HCT116 (cell line): Measurements from ENCODE around the gene GTF3C2.

Experiments used
- CEBPB ChIP-seq: IDR thresholded peaks from 2 replicates; pipeline ENCODE4 v1.6.1; 2012; ENCODE audit warnings: low read depth
- JUND ChIP-seq: IDR thresholded peaks from 2 replicates; pipeline ENCODE4 v1.6.1; 2012
- POLR2A ChIP-seq: IDR thresholded peaks from 2 replicates; pipeline ENCODE4 v1.7.0; 2011; ENCODE audit warnings: borderline replicate concordance; ENCODE audit not compliant: insufficient read depth, insufficient read length; ENCODE audit errors: extremely low read depth
- TF ChIP-seq, protein P1 (sequence below), 3 experiments: fragments of 200-600 bp in 1 of 3; sonication (generic) in 1 of 3; IDR thresholded peaks in 2 of 3; conservative IDR thresholded peaks in 1 of 3; 2 replicates each; pipeline ENCODE4 v1.5.1; 2012 to 2017; ENCODE audit warnings: low read depth in 2 of 3, low read length in 2 of 3, antibody characterized with exemption in 1 of 3, borderline replicate concordance in 1 of 3, control low read depth in 1 of 3, mild to moderate bottlenecking in 1 of 3, mixed read lengths in 1 of 3, mixed run types in 1 of 3, moderate library complexity in 1 of 3; ENCODE audit not compliant: insufficient read depth in 1 of 3
- TF ChIP-seq, protein P2 (sequence below): IDR thresholded peaks from 2 replicates; pipeline ENCODE4 v1.6.1; 2012
- TF ChIP-seq, protein P3 (sequence below): IDR thresholded peaks from 2 replicates; pipeline ENCODE4 v1.6.1; 2012
- TF ChIP-seq, protein P4 (sequence below): IDR thresholded peaks from 2 replicates; pipeline ENCODE4 v1.6.1; 2011; ENCODE audit warnings: mild to moderate bottlenecking, low read length, moderate library complexity; ENCODE audit not compliant: insufficient replicate concordance; ENCODE audit errors: extremely low read depth
- TF ChIP-seq, protein P5 (sequence below): IDR thresholded peaks from 2 replicates; pipeline ENCODE4 v1.6.1; 2012; ENCODE audit warnings: low read depth

DNA sequence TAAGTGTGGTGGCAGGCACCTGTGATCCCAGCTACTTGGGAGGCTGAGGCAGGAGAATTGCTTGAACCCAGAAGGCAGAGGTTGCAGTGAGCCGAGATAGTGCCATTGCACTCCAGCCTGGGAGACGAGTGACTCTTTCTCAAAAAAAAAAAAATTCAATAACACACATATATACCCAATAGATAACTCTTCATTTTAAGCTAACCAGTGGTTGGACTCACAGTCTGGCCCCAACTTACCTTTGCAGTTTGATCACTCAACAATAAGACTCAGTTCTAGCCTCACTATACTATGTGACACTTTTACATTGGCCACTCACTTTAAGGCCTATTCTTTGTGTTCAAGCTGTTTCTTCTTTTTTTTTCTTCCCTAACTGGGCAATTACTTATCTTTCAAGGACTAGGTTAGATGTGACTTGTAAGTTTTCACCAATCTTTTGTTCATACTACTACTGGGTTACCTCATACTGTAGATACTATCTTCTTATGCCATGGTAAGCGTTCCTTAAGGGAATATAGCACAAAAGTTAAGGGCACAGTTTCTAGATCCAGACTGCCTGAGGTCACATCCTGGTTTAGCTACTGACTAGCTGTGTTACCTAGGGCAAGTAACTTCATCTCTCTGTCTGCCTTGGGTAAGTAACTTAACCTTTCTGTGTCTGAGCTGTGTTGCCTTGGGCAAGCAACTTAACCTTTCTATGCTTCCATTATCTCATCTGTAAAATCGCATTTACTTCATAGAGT is 6.3 kb upstream of the GTF3C2 start:
- TF ChIP-seq, protein P1, sequence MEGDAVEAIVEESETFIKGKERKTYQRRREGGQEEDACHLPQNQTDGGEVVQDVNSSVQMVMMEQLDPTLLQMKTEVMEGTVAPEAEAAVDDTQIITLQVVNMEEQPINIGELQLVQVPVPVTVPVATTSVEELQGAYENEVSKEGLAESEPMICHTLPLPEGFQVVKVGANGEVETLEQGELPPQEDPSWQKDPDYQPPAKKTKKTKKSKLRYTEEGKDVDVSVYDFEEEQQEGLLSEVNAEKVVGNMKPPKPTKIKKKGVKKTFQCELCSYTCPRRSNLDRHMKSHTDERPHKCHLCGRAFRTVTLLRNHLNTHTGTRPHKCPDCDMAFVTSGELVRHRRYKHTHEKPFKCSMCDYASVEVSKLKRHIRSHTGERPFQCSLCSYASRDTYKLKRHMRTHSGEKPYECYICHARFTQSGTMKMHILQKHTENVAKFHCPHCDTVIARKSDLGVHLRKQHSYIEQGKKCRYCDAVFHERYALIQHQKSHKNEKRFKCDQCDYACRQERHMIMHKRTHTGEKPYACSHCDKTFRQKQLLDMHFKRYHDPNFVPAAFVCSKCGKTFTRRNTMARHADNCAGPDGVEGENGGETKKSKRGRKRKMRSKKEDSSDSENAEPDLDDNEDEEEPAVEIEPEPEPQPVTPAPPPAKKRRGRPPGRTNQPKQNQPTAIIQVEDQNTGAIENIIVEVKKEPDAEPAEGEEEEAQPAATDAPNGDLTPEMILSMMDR (IDR thresholded peaks at IDR 0.05 in 2 of 3, conservative IDR thresholded peaks at IDR 0.05 in 1 of 3; ENCODE audit: borderline replicate concordance in 1 of 3, insufficient read depth in 1 of 3, low read depth in 2 of 3, low read length in 2 of 3) = no peak
- TF ChIP-seq, protein P2, sequence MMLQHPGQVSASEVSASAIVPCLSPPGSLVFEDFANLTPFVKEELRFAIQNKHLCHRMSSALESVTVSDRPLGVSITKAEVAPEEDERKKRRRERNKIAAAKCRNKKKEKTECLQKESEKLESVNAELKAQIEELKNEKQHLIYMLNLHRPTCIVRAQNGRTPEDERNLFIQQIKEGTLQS = no peak
- TF ChIP-seq CEBPB = no peak
- TF ChIP-seq POLR2A = no peak
- TF ChIP-seq JUND = no peak
- TF ChIP-seq, protein P3, sequence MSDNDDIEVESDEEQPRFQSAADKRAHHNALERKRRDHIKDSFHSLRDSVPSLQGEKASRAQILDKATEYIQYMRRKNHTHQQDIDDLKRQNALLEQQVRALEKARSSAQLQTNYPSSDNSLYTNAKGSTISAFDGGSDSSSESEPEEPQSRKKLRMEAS = no peak
- TF ChIP-seq, protein P4, sequence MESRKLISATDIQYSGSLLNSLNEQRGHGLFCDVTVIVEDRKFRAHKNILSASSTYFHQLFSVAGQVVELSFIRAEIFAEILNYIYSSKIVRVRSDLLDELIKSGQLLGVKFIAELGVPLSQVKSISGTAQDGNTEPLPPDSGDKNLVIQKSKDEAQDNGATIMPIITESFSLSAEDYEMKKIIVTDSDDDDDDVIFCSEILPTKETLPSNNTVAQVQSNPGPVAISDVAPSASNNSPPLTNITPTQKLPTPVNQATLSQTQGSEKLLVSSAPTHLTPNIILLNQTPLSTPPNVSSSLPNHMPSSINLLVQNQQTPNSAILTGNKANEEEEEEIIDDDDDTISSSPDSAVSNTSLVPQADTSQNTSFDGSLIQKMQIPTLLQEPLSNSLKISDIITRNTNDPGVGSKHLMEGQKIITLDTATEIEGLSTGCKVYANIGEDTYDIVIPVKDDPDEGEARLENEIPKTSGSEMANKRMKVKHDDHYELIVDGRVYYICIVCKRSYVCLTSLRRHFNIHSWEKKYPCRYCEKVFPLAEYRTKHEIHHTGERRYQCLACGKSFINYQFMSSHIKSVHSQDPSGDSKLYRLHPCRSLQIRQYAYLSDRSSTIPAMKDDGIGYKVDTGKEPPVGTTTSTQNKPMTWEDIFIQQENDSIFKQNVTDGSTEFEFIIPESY = no peak
- TF ChIP-seq, protein P5, sequence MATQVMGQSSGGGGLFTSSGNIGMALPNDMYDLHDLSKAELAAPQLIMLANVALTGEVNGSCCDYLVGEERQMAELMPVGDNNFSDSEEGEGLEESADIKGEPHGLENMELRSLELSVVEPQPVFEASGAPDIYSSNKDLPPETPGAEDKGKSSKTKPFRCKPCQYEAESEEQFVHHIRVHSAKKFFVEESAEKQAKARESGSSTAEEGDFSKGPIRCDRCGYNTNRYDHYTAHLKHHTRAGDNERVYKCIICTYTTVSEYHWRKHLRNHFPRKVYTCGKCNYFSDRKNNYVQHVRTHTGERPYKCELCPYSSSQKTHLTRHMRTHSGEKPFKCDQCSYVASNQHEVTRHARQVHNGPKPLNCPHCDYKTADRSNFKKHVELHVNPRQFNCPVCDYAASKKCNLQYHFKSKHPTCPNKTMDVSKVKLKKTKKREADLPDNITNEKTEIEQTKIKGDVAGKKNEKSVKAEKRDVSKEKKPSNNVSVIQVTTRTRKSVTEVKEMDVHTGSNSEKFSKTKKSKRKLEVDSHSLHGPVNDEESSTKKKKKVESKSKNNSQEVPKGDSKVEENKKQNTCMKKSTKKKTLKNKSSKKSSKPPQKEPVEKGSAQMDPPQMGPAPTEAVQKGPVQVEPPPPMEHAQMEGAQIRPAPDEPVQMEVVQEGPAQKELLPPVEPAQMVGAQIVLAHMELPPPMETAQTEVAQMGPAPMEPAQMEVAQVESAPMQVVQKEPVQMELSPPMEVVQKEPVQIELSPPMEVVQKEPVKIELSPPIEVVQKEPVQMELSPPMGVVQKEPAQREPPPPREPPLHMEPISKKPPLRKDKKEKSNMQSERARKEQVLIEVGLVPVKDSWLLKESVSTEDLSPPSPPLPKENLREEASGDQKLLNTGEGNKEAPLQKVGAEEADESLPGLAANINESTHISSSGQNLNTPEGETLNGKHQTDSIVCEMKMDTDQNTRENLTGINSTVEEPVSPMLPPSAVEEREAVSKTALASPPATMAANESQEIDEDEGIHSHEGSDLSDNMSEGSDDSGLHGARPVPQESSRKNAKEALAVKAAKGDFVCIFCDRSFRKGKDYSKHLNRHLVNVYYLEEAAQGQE = no peak
